H9 (cell line): Measurements from ENCODE around the gene TBC1D9. TPM values are rescaled to one million over a fixed set of nuclear protein-coding genes. Genes with fewer than 3 reads are reported as not detected.

Experiments used
- DNase-seq: peaks from one replicate; pipeline ENCODE4 v3.0.0-alpha.2; 2017
- H2AFZ ChIP-seq: one replicate; pipeline ENCODE4 v1.6.1; 2013; ENCODE audit warnings: mild to moderate bottlenecking, low read length, control low read depth, moderate library complexity
- H2AK5ac ChIP-seq: 2 replicates; pipeline ENCODE4 v1.6.1; 2013; ENCODE audit warnings: low read length, control low read depth, mixed read lengths; ENCODE audit not compliant: insufficient read length
- H2BK120ac ChIP-seq: one replicate; pipeline ENCODE4 v1.6.1; 2013; ENCODE audit warnings: low read depth, mild to moderate bottlenecking, low read length, control low read depth, inconsistent platforms; ENCODE audit not compliant: poor library complexity, severe bottlenecking
- H2BK12ac ChIP-seq: 2 replicates; pipeline ENCODE4 v1.6.1; 2013; ENCODE audit warnings: low read length, control low read depth, mixed read lengths, low read depth; ENCODE audit not compliant: insufficient read length
- H2BK15ac ChIP-seq: 2 replicates; pipeline ENCODE4 v1.6.1; 2013; ENCODE audit warnings: low read depth, low read length, control low read depth
- H2BK20ac ChIP-seq: one replicate; pipeline ENCODE4 v1.6.1; 2013; ENCODE audit warnings: low read depth, mild to moderate bottlenecking, low read length, control low read depth, inconsistent platforms; ENCODE audit not compliant: poor library complexity, severe bottlenecking
- H2BK5ac ChIP-seq: 2 replicates; pipeline ENCODE4 v1.6.1; 2013; ENCODE audit warnings: low read length, control low read depth, mixed read lengths; ENCODE audit not compliant: insufficient read length
- H3K14ac ChIP-seq: 2 replicates; pipeline ENCODE4 v1.6.1; 2013; ENCODE audit warnings: low read length, control low read depth; ENCODE audit not compliant: insufficient read depth
- H3K18ac ChIP-seq: 2 replicates; pipeline ENCODE4 v1.6.1; 2013; ENCODE audit warnings: low read depth, mild to moderate bottlenecking, mixed read lengths, low read length, control low read depth; ENCODE audit not compliant: insufficient read length
- H3K23ac ChIP-seq: 2 replicates; pipeline ENCODE4 v1.6.1; 2013; ENCODE audit warnings: low read length, control low read depth, mixed read lengths, low read depth; ENCODE audit not compliant: insufficient read length
- H3K23me2 ChIP-seq: 2 replicates; pipeline ENCODE4 v1.6.1; 2013; ENCODE audit warnings: low read depth, mild to moderate bottlenecking, mixed read lengths, low read length, control low read depth; ENCODE audit not compliant: insufficient read length, poor library complexity, severe bottlenecking
- H3K27ac ChIP-seq: 2 replicates; pipeline ENCODE4 v1.5.1; 2013; ENCODE audit warnings: low read length, control low read depth, mixed read lengths, low read depth; ENCODE audit not compliant: insufficient read length
- H3K27me3 ChIP-seq: 2 replicates; pipeline ENCODE4 v1.6.1; 2013; ENCODE audit warnings: low read length, control low read depth, inconsistent platforms; ENCODE audit not compliant: insufficient read depth
- H3K4ac ChIP-seq: 2 replicates; pipeline ENCODE4 v1.6.1; 2013; ENCODE audit warnings: low read depth, mild to moderate bottlenecking, control low read depth, inconsistent platforms, low read length, moderate library complexity
- H3K4me1 ChIP-seq: 2 replicates; pipeline ENCODE4 v1.6.1; 2013; ENCODE audit warnings: low read length, control low read depth, inconsistent platforms; ENCODE audit not compliant: insufficient read depth
- H3K4me2 ChIP-seq: 2 replicates; pipeline ENCODE4 v1.6.1; 2013; ENCODE audit warnings: low read length, control low read depth, mixed read lengths; ENCODE audit not compliant: insufficient read length, insufficient read depth
- H3K56ac ChIP-seq: 2 replicates; pipeline ENCODE4 v1.6.1; 2013; ENCODE audit warnings: low read depth, mild to moderate bottlenecking, mixed read lengths, low read length, control low read depth; ENCODE audit not compliant: insufficient read length
- H3K79me1 ChIP-seq: 2 replicates; pipeline ENCODE4 v1.6.1; 2013; ENCODE audit warnings: low read depth, mild to moderate bottlenecking, moderate library complexity, low read length, control low read depth, inconsistent platforms; ENCODE audit not compliant: insufficient read depth, poor library complexity, severe bottlenecking
- H3K79me2 ChIP-seq: 2 replicates; pipeline ENCODE4 v1.6.1; 2013; ENCODE audit warnings: low read length, control low read depth, inconsistent platforms; ENCODE audit not compliant: insufficient read depth
- H3K9ac ChIP-seq: 2 replicates; pipeline ENCODE4 v1.6.1; 2013; ENCODE audit warnings: low read length, control low read depth, mixed read lengths; ENCODE audit not compliant: insufficient read length; ENCODE audit errors: extremely low read depth
- H3K9me3 ChIP-seq: one replicate; pipeline ENCODE4 v1.6.1; 2013; ENCODE audit warnings: low read depth, low read length, inconsistent platforms; ENCODE audit not compliant: control insufficient read depth
- H3T11ph ChIP-seq: one replicate; pipeline ENCODE4 v1.6.1; 2013; ENCODE audit warnings: mild to moderate bottlenecking, low read length, control low read depth, inconsistent platforms
- H4K20me1 ChIP-seq: one replicate; pipeline ENCODE4 v1.6.1; 2013; ENCODE audit not compliant: control insufficient read depth, insufficient read length, insufficient read depth
- H4K5ac ChIP-seq: 2 replicates; pipeline ENCODE4 v1.6.1; 2013; ENCODE audit warnings: low read depth, mild to moderate bottlenecking, mixed read lengths, low read length, control low read depth; ENCODE audit not compliant: insufficient read length
- H4K8ac ChIP-seq: replicated peaks from 2 replicates; pipeline ENCODE4 v1.6.1; 2013; ENCODE audit warnings: low read length, control low read depth, mixed read lengths, low read depth; ENCODE audit not compliant: insufficient read length
- H4K91ac ChIP-seq: 2 replicates; pipeline ENCODE4 v1.6.1; 2013; ENCODE audit warnings: low read depth, mild to moderate bottlenecking, moderate library complexity, mixed read lengths, low read length, control low read depth; ENCODE audit not compliant: insufficient read length
- H3K27ac Mint-ChIP-seq, 3 experiments: 2 replicates in 2 of 3; 3 replicates in 1 of 3; pipeline ENCODE4 v1.8.0; 2020 to 2021; ENCODE audit warnings: mixed read lengths in 3 of 3, mild to moderate bottlenecking in 1 of 3, moderate library complexity in 1 of 3
- H3K27me3 Mint-ChIP-seq: 2 replicates; pipeline ENCODE4 v1.8.0; 2021; ENCODE audit warnings: low read depth, mild to moderate bottlenecking, moderate library complexity, mixed read lengths
- H3K36me3 Mint-ChIP-seq, 3 experiments: 2 replicates in 2 of 3; 3 replicates in 1 of 3; pipeline ENCODE4 v1.8.0; 2020 to 2021; ENCODE audit warnings: low read depth in 3 of 3, mixed read lengths in 3 of 3; ENCODE audit not compliant: insufficient read depth in 1 of 3
- H3K4me1 Mint-ChIP-seq, 2 experiments: 2 replicates each; pipeline ENCODE4 v1.8.0; 2020; ENCODE audit warnings: mixed read lengths in 2 of 2
- H3K4me3 Mint-ChIP-seq, 2 experiments: 2 replicates in 1 of 2; 3 replicates in 1 of 2; pipeline ENCODE4 v1.8.0; 2020 to 2021; ENCODE audit warnings: mild to moderate bottlenecking in 2 of 2, mixed read lengths in 2 of 2, moderate library complexity in 1 of 2
- H3K9me3 Mint-ChIP-seq, 2 experiments: 2 replicates in 1 of 2; 3 replicates in 1 of 2; pipeline ENCODE4 v1.8.0; 2020; ENCODE audit warnings: mild to moderate bottlenecking in 2 of 2, mixed read lengths in 2 of 2, moderate library complexity in 1 of 2
- WGBS: extraction: QIAGEN DNeasy Blood & Tissue Kit; methylation state at CpG from one replicate; pipeline ENCODE4 v1.1.7; 2013; ENCODE audit warnings: missing lambda C conversion rate, low lambda C conversion rate, mixed read lengths; ENCODE audit not compliant: insufficient read length; ENCODE audit errors: extremely low coverage; 5-methylcytosine and 5-hydroxymethylcytosine counted together
- total RNA-seq: library from RNA; stranded (reverse); gene quantifications from 2 replicates; pipeline ENCODE4 v1.2.1, GENCODE V29; 2021
- TF ChIP-seq, protein P1 (sequence below): fragments of 200-600 bp; sonication (generic); conservative IDR thresholded peaks from 3 replicates; pipeline ENCODE4 v1.8.0; 2021; ENCODE audit warnings: antibody characterized with exemption, mild to moderate bottlenecking

TBC1D9 gene
- total RNA-seq, 1 experiment from 2014 or later = 0.63 TPM

DNA sequence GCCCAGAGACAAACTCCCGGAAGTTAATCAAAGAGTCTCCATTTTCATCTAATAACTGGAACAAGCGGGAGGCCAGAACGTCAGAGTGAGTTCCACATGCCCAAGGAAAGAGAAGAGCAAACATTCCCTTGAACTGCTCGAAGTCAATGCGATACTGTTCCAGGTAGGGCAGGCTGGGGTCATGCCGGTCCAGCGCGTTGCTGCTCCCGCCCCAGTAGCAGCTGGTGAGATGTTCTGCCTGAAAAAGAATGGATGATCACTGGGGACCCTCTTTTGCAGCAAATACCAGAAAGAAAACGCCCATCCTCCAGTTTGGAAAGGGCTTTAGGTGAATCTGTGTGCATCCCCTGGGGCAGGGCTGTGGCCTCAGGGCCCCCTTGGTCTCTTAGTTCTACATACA lies 122.2 kb downstream of the TBC1D9 start:
- Histone ChIP-seq H3K23ac (no peak overlapping the region), H4K20me1 (no peaks in the 10 kb centered on the region), H2BK15ac (no peak overlapping the region), H2AK5ac (no peak overlapping the region), H3K14ac (no peak overlapping the region), H3K18ac (no peak overlapping the region), H3K27me3 (no peaks in the 10 kb centered on the region), H3K4me2 (no peak overlapping the region), H3T11ph (no peak overlapping the region), H3K4me1 (no peaks in the 10 kb centered on the region), H3K4ac (no peak overlapping the region), H3K9me3 (no peaks in the 10 kb centered on the region), H4K8ac (no peak overlapping the region), H2BK12ac (no peak overlapping the region), H3K27ac (no peak overlapping the region), H2AFZ (no peak overlapping the region), H2BK20ac (no peak overlapping the region), H2BK5ac (no peak overlapping the region), H2BK120ac (no peak overlapping the region), H3K23me2 (no peaks in the 10 kb centered on the region), H3K79me2 (no peaks in the 10 kb centered on the region), H4K91ac (no peak overlapping the region), H3K79me1 (no peaks in the 10 kb centered on the region), H4K5ac (no peak overlapping the region), H3K9ac (no peak overlapping the region), H3K56ac (no peak overlapping the region)
- Mint-ChIP-seq H3K4me1 (peaks cover 15 to 17% of the 10 kb centered on the region in 2 experiments), H3K27ac (no peak overlapping the region; a peak in 1 of 7 replicates), H3K4me3 (no peak overlapping the region), H3K36me3 (no peaks in the 10 kb centered on the region), H3K9me3 (no peaks in the 10 kb centered on the region), H3K27me3 (no peaks in the 10 kb centered on the region; the same call in 1 of the 2 replicates)
- no peak for DNase-seq
- TF ChIP-seq, protein P1, sequence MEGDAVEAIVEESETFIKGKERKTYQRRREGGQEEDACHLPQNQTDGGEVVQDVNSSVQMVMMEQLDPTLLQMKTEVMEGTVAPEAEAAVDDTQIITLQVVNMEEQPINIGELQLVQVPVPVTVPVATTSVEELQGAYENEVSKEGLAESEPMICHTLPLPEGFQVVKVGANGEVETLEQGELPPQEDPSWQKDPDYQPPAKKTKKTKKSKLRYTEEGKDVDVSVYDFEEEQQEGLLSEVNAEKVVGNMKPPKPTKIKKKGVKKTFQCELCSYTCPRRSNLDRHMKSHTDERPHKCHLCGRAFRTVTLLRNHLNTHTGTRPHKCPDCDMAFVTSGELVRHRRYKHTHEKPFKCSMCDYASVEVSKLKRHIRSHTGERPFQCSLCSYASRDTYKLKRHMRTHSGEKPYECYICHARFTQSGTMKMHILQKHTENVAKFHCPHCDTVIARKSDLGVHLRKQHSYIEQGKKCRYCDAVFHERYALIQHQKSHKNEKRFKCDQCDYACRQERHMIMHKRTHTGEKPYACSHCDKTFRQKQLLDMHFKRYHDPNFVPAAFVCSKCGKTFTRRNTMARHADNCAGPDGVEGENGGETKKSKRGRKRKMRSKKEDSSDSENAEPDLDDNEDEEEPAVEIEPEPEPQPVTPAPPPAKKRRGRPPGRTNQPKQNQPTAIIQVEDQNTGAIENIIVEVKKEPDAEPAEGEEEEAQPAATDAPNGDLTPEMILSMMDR = no peak
- WGBS = no CpG with 5 or more reads among the region's 10 CpGs
